HG02870 (cell line): Measurements from ENCODE around the gene MEAF6.

Source experiments
- ATAC-seq: cut with Tn5 transposase; IDR thresholded peaks from one replicate; pipeline ENCODE4 v1.9.1; 2021; ENCODE audit warnings: mild to moderate bottlenecking, moderate library complexity; ENCODE audit not compliant: unreplicated experiment

The MEAF6 gene

DNA sequence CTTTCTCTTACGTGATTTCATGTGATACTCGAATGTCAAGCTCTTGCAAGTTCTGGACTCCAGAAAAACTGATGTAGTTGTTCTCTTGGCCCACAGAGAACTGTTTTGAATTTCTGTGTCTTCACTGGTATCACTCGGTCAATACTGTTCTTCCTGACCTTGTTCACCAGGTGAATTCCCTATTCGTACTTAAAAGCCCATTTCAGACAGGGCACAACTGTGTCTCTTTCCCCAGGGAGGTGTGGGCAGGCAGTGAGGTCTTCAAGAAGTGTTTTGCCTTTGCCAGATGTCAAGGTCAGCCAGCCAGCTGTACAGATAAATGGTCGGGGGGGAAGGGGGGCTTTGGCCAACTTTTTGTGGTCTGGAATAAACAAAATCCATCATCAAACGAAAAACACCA lies 67.7 kb downstream of the MEAF6 start:
- no peak for ATAC-seq

DNA sequence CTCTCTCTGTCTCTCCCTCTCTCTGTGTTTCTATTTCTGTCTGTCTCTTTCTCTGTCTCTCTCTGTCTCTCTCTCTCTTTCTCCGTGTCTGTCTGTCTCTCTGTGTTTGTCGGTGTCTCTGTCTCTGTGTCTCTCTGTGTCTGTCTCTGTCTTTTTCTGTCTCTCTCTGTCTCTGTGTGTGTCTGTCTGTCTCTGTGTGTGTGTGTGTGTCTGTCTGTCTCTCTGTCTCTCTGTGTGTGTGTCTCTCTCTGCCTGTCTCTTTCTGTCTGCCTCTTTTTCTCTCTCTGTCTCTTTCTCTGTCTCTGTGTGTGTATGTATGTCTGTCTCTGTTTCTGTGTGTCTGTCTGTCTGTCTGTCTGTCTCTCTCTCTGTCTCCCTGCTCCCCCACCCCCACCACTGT lies 71.9 kb downstream of the MEAF6 start:
- ATAC-seq: no peak
